Measurements from ENCODE around the gene MCFD2. TPM values are rescaled to one million over a fixed set of nuclear protein-coding genes. Genes with fewer than 3 reads are reported as not detected.

MCFD2 gene
- 100 to 1,000 TPM; 131 to 223 (median 169) TPM for total RNA-seq

GRCh38 chr2:46915281-46915810 is at the start of gene MCFD2:
MCFD2 (minus strand) TSS chr2:46915806; CDS start chr2:46909171, 6,635 bp downstream.
- Histone ChIP-seq H3K27me3 (no peaks in the 10 kb centered on the region), H3K27ac (peak within 1 kb of the TSS; percentile 94 to 98 (median 97)), H3K36me3 (peaks cover 0 to 3% of the 10 kb centered on the region in 2 donors), H3K9me3 (no peaks in the 10 kb centered on the region), H3K4me3 (replicated peaks in 1 of 3) (peak within 1 kb of the TSS; percentile 84 to 99 (median 87)), H3K4me1 (peaks cover 19 to 36% of the 10 kb centered on the region in 2 donors)
- WGBS, 2 donors: 0% methylated on average over 8 to 11 of the region's 38 CpGs
- intact Hi-C loops (cut with DNase I): loop anchor here (10.0 kb wide), 1 partner anchor 409 kb away; no protein-coding TSS in a partner anchor
- DNase-seq: peak; percentile 42 to 43
- TF ChIP-seq CTCF (IDR thresholded peaks at IDR 0.05): no peak
- TF ChIP-seq POLR2A (IDR thresholded peaks at IDR 0.05): peak in 1 of 2 donors; percentile 36

GRCh38 chr2:46964835-46965560 is 49.4 kb upstream of the MCFD2 start:
- Histone ChIP-seq H3K27me3 (no peaks in the 10 kb centered on the region), H3K4me3 (replicated peaks in 1 of 3) (no peak overlapping the region), H3K36me3 (peaks cover 0 to 5% of the 10 kb centered on the region in 2 donors), H3K4me1 (peaks cover 69 to 80% of the 10 kb centered on the region in 2 donors), H3K27ac (peak overlapping the region; percentile 80 to 99 (median 97)), H3K9me3 (no peaks in the 10 kb centered on the region)
- TF ChIP-seq CTCF (IDR thresholded peaks at IDR 0.05) (no peak), POLR2A (IDR thresholded peaks at IDR 0.05) (peak in 1 of 2 donors; percentile 60)
- DNase-seq: peak; percentile 92 to 94
- 24 to 27% methylated on average over 12 of the region's 12 CpGs for WGBS, 2 donors
- intact Hi-C loops (cut with DNase I): no loop called here

GRCh38 chr2:46963941-46964673 is 48.5 kb upstream of the MCFD2 start:
- peaks cover 63 to 73% of the 10 kb centered on the region in 2 donors for H3K4me1 ChIP-seq
- H3K27ac ChIP-seq: peak overlapping the region; percentile 80 to 99 (median 97)
- 88 to 89% methylated on average over 7 of the region's 7 CpGs for WGBS, 2 donors
- H3K27me3 ChIP-seq: no peaks in the 10 kb centered on the region
- H3K9me3 ChIP-seq: no peaks in the 10 kb centered on the region
- peaks cover 0 to 5% of the 10 kb centered on the region in 2 donors for H3K36me3 ChIP-seq
- intact Hi-C loops (cut with DNase I): no loop called here
- H3K4me3 ChIP-seq (replicated peaks in 1 of 3): no peak overlapping the region
- TF ChIP-seq POLR2A (IDR thresholded peaks at IDR 0.05) (no peak), CTCF (IDR thresholded peaks at IDR 0.05) (no peak)
- DNase-seq: peak in 1 of 2 donors; percentile 29

- TF ChIP-seq POLR2A (IDR thresholded peaks at IDR 0.05): peak in 1 of 2 donors; percentile 26
- no peak for TF ChIP-seq CTCF (IDR thresholded peaks at IDR 0.05)
- H3K27me3 ChIP-seq: no peaks in the 10 kb centered on the region
- H3K9me3 ChIP-seq: no peaks in the 10 kb centered on the region
- 43 to 56% methylated on average over 4 of the region's 4 CpGs for WGBS, 2 donors
- no peak overlapping the region for H3K4me3 ChIP-seq (replicated peaks in 1 of 3)
- H3K4me1 ChIP-seq: peaks cover 58 to 70% of the 10 kb centered on the region in 2 donors
- H3K27ac ChIP-seq: peak overlapping the region; percentile 80 to 99 (median 97)
- intact Hi-C loops (cut with DNase I): no loop called here
- H3K36me3 ChIP-seq: peaks cover 7 to 9% of the 10 kb centered on the region in 2 donors
- DNase-seq: peak; percentile 54 to 76
These were observed 47.6 kb upstream of the MCFD2 start for GRCh38 chr2:46963210-46963609.
